GM21447 (cell line): Measurements from ENCODE around the gene BATF3.

Experiments used
- ATAC-seq: cut with Tn5 transposase; IDR thresholded peaks from one replicate; pipeline ENCODE4 v1.9.1; 2021; ENCODE audit not compliant: unreplicated experiment

The BATF3 gene

GRCh38 chr1:212710566-212710965 is 10.9 kb upstream of the BATF3 start:
- ATAC-seq: no peak

- no peak for ATAC-seq
These were observed 4.4 kb upstream of the BATF3 start for GRCh38 chr1:212703991-212704564.

- no peak for ATAC-seq
These were observed 3.0 kb upstream of the BATF3 start for GRCh38 chr1:212702672-212703071.

GRCh38 chr1:212701910-212702309 is 2.3 kb upstream of the BATF3 start:
- ATAC-seq: no peak

- ATAC-seq: peak; percentile 30
These were observed 1.5 kb upstream of the BATF3 start for GRCh38 chr1:212700892-212701819.

GRCh38 chr1:212700223-212700891 is 717 bp upstream of the BATF3 start:
- no peak for ATAC-seq

- peak; percentile 46 for ATAC-seq
These were observed 476 bp downstream of the BATF3 start for GRCh38 chr1:212699104-212699624.

- peak; percentile 14 for ATAC-seq
These were observed 1.1 kb downstream of the BATF3 start for GRCh38 chr1:212698467-212699103.

GRCh38 chr1:212696721-212697331 is 2.8 kb downstream of the BATF3 start:
- ATAC-seq: no peak

- ATAC-seq: no peak
These were observed 6.6 kb downstream of the BATF3 start for GRCh38 chr1:212692774-212693644.

GRCh38 chr1:212691561-212692071 is 8.0 kb downstream of the BATF3 start:
- no peak for ATAC-seq

GRCh38 chr1:212690816-212691403 is 8.7 kb downstream of the BATF3 start:
- no peak for ATAC-seq

- no peak for ATAC-seq
These were observed 9.7 kb downstream of the BATF3 start for GRCh38 chr1:212689758-212690529.

GRCh38 chr1:212689196-212689725 is 10.4 kb downstream of the BATF3 start:
- ATAC-seq: no peak

- ATAC-seq: no peak
These were observed 11.1 kb downstream of the BATF3 start for GRCh38 chr1:212688341-212689047.

- ATAC-seq: no peak
These were observed 11.8 kb downstream of the BATF3 start for GRCh38 chr1:212687811-212688210.

GRCh38 chr1:212686591-212686990 is 13.0 kb downstream of the BATF3 start:
- ATAC-seq: no peak
